Karpas-422 (cell line): Measurements from ENCODE around the gene ZBTB32. TPM values are rescaled to one million over a fixed set of nuclear protein-coding genes. Genes with fewer than 3 reads are reported as not detected.

Experiments
- DNase-seq: peaks from one replicate; pipeline ENCODE4 v3.0.0-alpha.2; 2015
- H2AFZ ChIP-seq: fragments of 200-600 bp; sonication (generic); 2 replicates; pipeline ENCODE4 v1.6.1; 2014; ENCODE audit warnings: antibody characterized with exemption, low read length, mixed read lengths
- H3K27ac ChIP-seq: fragments of 200-600 bp; sonication (generic); 2 replicates; pipeline ENCODE4 v1.5.1; 2014; ENCODE audit warnings: mild to moderate bottlenecking, low read length, moderate library complexity
- H3K27me3 ChIP-seq: fragments of 200-600 bp; sonication (generic); 2 replicates; pipeline ENCODE4 v1.6.1; 2014; ENCODE audit warnings: low read length, mixed read lengths
- H3K36me3 ChIP-seq: fragments of 200-600 bp; sonication (generic); 2 replicates; pipeline ENCODE4 v1.6.1; 2014; ENCODE audit warnings: low read length, mixed read lengths; ENCODE audit not compliant: insufficient read depth
- H3K4me1 ChIP-seq: fragments of 200-600 bp; sonication (generic); 2 replicates; pipeline ENCODE4 v1.6.1; 2014; ENCODE audit warnings: mild to moderate bottlenecking, low read length, mixed read lengths
- H3K4me2 ChIP-seq: fragments of 200-600 bp; sonication (generic); 2 replicates; pipeline ENCODE4 v1.6.1; 2014; ENCODE audit warnings: low read length, low read depth, mild to moderate bottlenecking; ENCODE audit not compliant: poor library complexity, severe bottlenecking
- H3K4me3 ChIP-seq: fragments of 200-600 bp; sonication (generic); 2 replicates; pipeline ENCODE4 v1.5.1; 2014; ENCODE audit warnings: mild to moderate bottlenecking, antibody characterized with exemption, low read length, mixed read lengths
- H3K79me2 ChIP-seq: fragments of 200-600 bp; sonication (generic); 2 replicates; pipeline ENCODE4 v1.6.1; 2014; ENCODE audit warnings: mild to moderate bottlenecking, low read length, mixed read lengths
- H3K9ac ChIP-seq: fragments of 200-600 bp; sonication (generic); 2 replicates; pipeline ENCODE4 v1.6.0; 2014; ENCODE audit warnings: low read length
- H3K9me2 ChIP-seq: fragments of 200-600 bp; sonication (generic), shearing (Covaris generic); replicated peaks from 2 replicates; pipeline ENCODE4 v1.6.0; 2014; ENCODE audit warnings: mild to moderate bottlenecking, low read length, moderate library complexity; ENCODE audit not compliant: insufficient read depth
- H3K9me3 ChIP-seq: fragments of 300-700, 200-600 bp; sonication (generic); 2 replicates; pipeline ENCODE4 v1.6.1; 2014; ENCODE audit warnings: low read length, mixed read lengths
- H4K20me1 ChIP-seq: fragments of 200-600 bp; sonication (generic); 2 replicates; pipeline ENCODE4 v1.6.1; 2014; ENCODE audit warnings: mild to moderate bottlenecking, antibody characterized with exemption, low read length, low read depth; ENCODE audit not compliant: insufficient read depth
- total RNA-seq: library from RNA; depleted of rRNA; stranded (reverse); fragments of >200 nt; shearing (Covaris generic); gene quantifications from 2 replicates; pipeline ENCODE4 v1.2.3, GENCODE V29; 2014; ENCODE audit warnings: low replicate concordance

The ZBTB32 gene
- total RNA-seq, 1 experiment from 2014 or later: not detected

DNA sequence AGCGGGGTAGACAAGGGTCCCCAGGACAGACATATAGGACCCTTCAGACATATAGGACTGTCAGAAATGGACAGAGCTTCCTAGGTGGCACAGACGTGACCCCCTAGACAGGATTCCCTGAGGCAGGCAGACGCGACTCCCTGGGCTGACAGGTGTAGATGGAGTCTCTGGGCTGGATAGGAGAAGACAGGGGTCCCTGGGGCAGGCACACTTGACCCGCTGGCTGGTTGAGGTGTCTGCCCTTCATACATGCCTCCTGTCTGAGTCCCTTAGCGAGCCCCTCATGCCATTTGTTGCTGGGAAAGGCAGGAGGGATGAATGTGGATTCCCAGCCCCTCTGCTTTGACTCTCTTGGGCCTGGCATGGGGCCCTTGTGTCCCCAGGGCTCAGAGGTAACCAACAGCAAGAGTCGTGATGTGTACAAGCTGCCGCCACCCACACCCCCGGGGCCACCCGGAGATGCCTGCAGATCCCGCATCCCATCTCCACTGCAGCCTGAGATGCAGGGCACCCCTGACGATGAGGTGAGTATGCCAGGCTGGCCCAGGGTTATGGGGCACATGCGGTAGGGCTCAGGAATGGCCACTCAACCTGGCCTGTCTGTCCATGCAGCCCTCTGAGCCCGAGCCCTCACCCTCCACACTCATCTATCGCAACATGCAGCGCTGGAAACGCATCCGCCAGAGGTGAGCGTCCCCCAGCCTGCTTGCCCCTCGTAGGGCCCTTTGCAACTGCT is 49.4 kb downstream of the ZBTB32 start:
- Histone ChIP-seq H3K36me3 (no peaks in the 10 kb centered on the region), H3K27me3 (no peaks in the 10 kb centered on the region), H3K9me2 (no peaks in the 10 kb centered on the region), H3K4me2 (no peak overlapping the region), H2AFZ (no peak overlapping the region), H3K4me1 (peaks cover 24% of the 10 kb centered on the region), H3K4me3 (no peak overlapping the region), H3K79me2 (peaks cover 20% of the 10 kb centered on the region), H3K9me3 (no peaks in the 10 kb centered on the region), H4K20me1 (peaks cover 4% of the 10 kb centered on the region; the same call in 1 of the 2 replicates), H3K9ac (no peak overlapping the region), H3K27ac (no peak overlapping the region)
- DNase-seq: no peak

GRCh38 chr19:35754370-35755130 is 50.2 kb downstream of the ZBTB32 start:
- Histone ChIP-seq H3K4me3 (no peak overlapping the region), H4K20me1 (peaks cover 10% of the 10 kb centered on the region; the same call in 1 of the 2 replicates), H3K27me3 (no peaks in the 10 kb centered on the region), H3K9ac (no peak overlapping the region), H3K9me3 (no peaks in the 10 kb centered on the region), H3K79me2 (peaks cover 23% of the 10 kb centered on the region), H3K4me2 (no peak overlapping the region), H3K4me1 (peaks cover 27% of the 10 kb centered on the region), H3K9me2 (no peaks in the 10 kb centered on the region), H2AFZ (no peak overlapping the region), H3K36me3 (0 out of 2 replicates have a peak, but pooled peaks cover under 1% of the 10 kb centered on the region), H3K27ac (no peak overlapping the region)
- no peak for DNase-seq

- Histone ChIP-seq H3K9me3 (no peaks in the 10 kb centered on the region), H3K4me2 (no peak overlapping the region), H3K36me3 (peaks cover 5% of the 10 kb centered on the region), H4K20me1 (peaks cover 10% of the 10 kb centered on the region; the same call in 1 of the 2 replicates), H3K9me2 (no peaks in the 10 kb centered on the region), H3K27ac (no peak overlapping the region), H3K79me2 (peaks cover 24% of the 10 kb centered on the region), H3K4me3 (no peak overlapping the region), H3K27me3 (no peaks in the 10 kb centered on the region), H2AFZ (no peak overlapping the region), H3K4me1 (peaks cover 25% of the 10 kb centered on the region), H3K9ac (no peak overlapping the region)
- no peak for DNase-seq
Measured at GRCh38 chr19:35755131-35755549, 50.8 kb downstream of the ZBTB32 start.

GRCh38 chr19:35755550-35756376 is 51.4 kb downstream of the ZBTB32 start:
- Histone ChIP-seq H3K4me1 (peaks cover 22% of the 10 kb centered on the region), H3K27me3 (no peaks in the 10 kb centered on the region), H3K4me3 (no peak overlapping the region), H3K9ac (no peak overlapping the region), H2AFZ (no peak overlapping the region), H3K79me2 (peaks cover 23% of the 10 kb centered on the region), H4K20me1 (peaks cover 10% of the 10 kb centered on the region; the same call in 1 of the 2 replicates), H3K9me2 (no peaks in the 10 kb centered on the region), H3K4me2 (no peak overlapping the region), H3K27ac (no peak overlapping the region), H3K36me3 (peaks cover 11% of the 10 kb centered on the region), H3K9me3 (no peaks in the 10 kb centered on the region)
- DNase-seq: no peak

GRCh38 chr19:35756377-35757230 is 52.2 kb downstream of the ZBTB32 start, which contains the start of gene HSPB6:
Gene HSPB6, minus strand, starts transcription at chr19:35757029. Its CDS starts 21 bp downstream, at chr19:35757008.
- Histone ChIP-seq H3K27me3 (no peaks in the 10 kb centered on the region), H3K4me2 (peak within 1 kb of the TSS; percentile 89), H3K27ac (peak within 1 kb of the TSS; percentile 88), H3K36me3 (peaks cover 13% of the 10 kb centered on the region), H3K9ac (peak within 1 kb of the TSS; percentile 85), H3K4me3 (peak within 1 kb of the TSS; percentile 83), H4K20me1 (peaks cover 10% of the 10 kb centered on the region; the same call in 1 of the 2 replicates), H3K9me3 (no peaks in the 10 kb centered on the region), H3K4me1 (peaks cover 22% of the 10 kb centered on the region), H3K9me2 (no peaks in the 10 kb centered on the region), H3K79me2 (peaks cover 23% of the 10 kb centered on the region), H2AFZ (no peak within 1 kb of the TSS)
- DNase-seq: no peak

DNA sequence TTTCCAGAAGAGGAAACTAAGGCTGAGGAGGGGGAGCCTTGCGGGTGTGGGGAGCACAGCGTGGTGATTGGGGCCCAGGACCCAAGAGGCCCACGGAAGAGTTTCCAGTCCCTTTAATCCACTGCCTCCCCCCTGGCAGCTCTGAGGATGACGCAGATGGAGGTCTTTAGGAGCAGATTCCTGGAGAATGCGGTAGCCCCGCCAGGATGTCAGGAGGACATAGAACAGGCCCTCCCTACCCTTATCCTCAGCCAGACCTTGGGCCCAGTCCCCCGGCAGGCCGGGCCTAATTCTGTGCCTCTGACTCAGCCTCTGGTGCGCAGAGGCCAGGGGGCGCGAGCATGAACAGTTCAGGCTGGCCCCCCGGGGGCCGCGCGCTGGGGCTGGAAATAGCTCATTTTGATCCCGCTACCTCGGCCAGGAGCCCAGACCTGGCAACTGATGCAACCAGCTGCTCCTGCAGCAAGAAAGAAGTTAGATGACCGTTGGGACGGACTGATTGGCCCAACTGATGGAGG is 52.9 kb downstream of the ZBTB32 start:
- Histone ChIP-seq H3K4me3 (peak overlapping the region; percentile 83), H3K4me1 (peaks cover 22% of the 10 kb centered on the region), H3K79me2 (peaks cover 23% of the 10 kb centered on the region), H3K36me3 (peaks cover 13% of the 10 kb centered on the region), H3K9me3 (no peaks in the 10 kb centered on the region), H3K4me2 (peak overlapping the region; percentile 89), H4K20me1 (peaks cover 10% of the 10 kb centered on the region; the same call in 1 of the 2 replicates), H2AFZ (no peak overlapping the region), H3K9ac (peak overlapping the region; percentile 85), H3K27ac (peak overlapping the region; percentile 88), H3K27me3 (no peaks in the 10 kb centered on the region), H3K9me2 (no peaks in the 10 kb centered on the region)
- DNase-seq: peak; percentile 84
